Measurements from ENCODE around the gene LAMA5. TPM values are rescaled to one million over a fixed set of nuclear protein-coding genes. Genes with fewer than 3 reads are reported as not detected.
A peak's percentile ranks its signal among the peaks of the same experiment; 100 is the strongest.

The LAMA5 gene
- polyA plus RNA-seq, 2 of the 4 experiments (the other 2 are of a cell fraction) = 20.4 to 196 TPM

GRCh38 chr20:62355516-62355877, 11.6 kb downstream of the LAMA5 start (continued):
- TF ChIP-seq ATOH8 (CRISPR knock-in tag; IDR thresholded peaks at IDR 0.05; ENCODE audit: low read depth) (peak; percentile 27; the same call in 1 of the 2 replicates), USF2 (IDR thresholded peaks at IDR 0.05) (no peak), SMC3 (IDR thresholded peaks at IDR 0.05) (no peak), HOXB13 (CRISPR knock-in tag; IDR thresholded peaks at IDR 0.05; ENCODE audit: low read depth) (peak; percentile 32; the same call in 1 of the 2 replicates), JUNB (IDR thresholded peaks at IDR 0.05) (no peak), MAX (IDR thresholded peaks at IDR 0.05) (no peak; the same call in 1 of the 2 replicates), EP300 (IDR thresholded peaks at IDR 0.05) (peak; percentile 31 to 68; a peak in 2 of 5 replicates), RNF2 (IDR thresholded peaks at IDR 0.05; ENCODE audit: borderline replicate concordance, low read depth) (no peak)

GRCh38 chr20:62354811-62355341, 12.2 kb downstream of the LAMA5 start:
- Histone ChIP-seq H3K4me2 (peak overlapping the region; percentile 91), H3K27ac (peak overlapping the region; percentile 97 to 99), H3K9me3 (no peaks in the 10 kb centered on the region), H3K4me1 (peaks cover 98% of the 10 kb centered on the region), H3K4me3 (peak overlapping the region; percentile 41)
- ATAC-seq (no peak), DNase-seq (ENCODE audit: low read depth in 1 of 2, low spot score in 1 of 2) (peak in 1 of 2 experiments; percentile 49), FAIRE-seq (no peak)
- WGBS (ENCODE audit: missing lambda C conversion rate) = 0% methylated on average over 1 of the region's 16 CpGs
- ChIA-PET CTCF (interaction anchor here (1.1 to 5.5 kb wide), 5 partner anchors 13 to 53 kb away, joined by 3 to 94 read pairs (median 16); partner anchors contain the start of genes ADRM1 and LAMA5), POLR2A (no interaction called here)
- no peak for TF ChIP-seq RNF2 (IDR thresholded peaks at IDR 0.05; ENCODE audit: borderline replicate concordance, low read depth)
- TF ChIP-seq HOXA7 (CRISPR knock-in tag; IDR thresholded peaks at IDR 0.05) = 0 out of 2 replicates have a peak, but pooled peaks have one; percentile 12

GRCh38 chr20:62354031-62354808, 12.9 kb downstream of the LAMA5 start:
- 18% methylated on average over 8 of the region's 14 CpGs for WGBS (ENCODE audit: missing lambda C conversion rate)
- no peak for ATAC-seq
- Histone ChIP-seq H3K27ac (peak overlapping the region; percentile 97 to 99), H3K9me3 (peaks cover 2% of the 10 kb centered on the region), H3K4me2 (peak overlapping the region; percentile 91), H3K4me1 (peaks cover 96% of the 10 kb centered on the region), H3K4me3 (peak overlapping the region; percentile 41)
- ChIA-PET POLR2A (interaction anchor here (0.8 kb wide), 1 partner anchor 12 kb away, joined by 3 read pairs; no protein-coding TSS in a partner anchor), CTCF (interaction anchor here (1.0 to 5.5 kb wide), 7 partner anchors 11 to 29 kb away, joined by 4 to 107 read pairs (median 19); partner anchors contain the start of gene LAMA5)
- peak in 1 of 2 experiments; percentile 59 for DNase-seq (ENCODE audit: low read depth in 1 of 2, low spot score in 1 of 2)
- FAIRE-seq = no peak
- TF ChIP-seq ZFP36 (IDR thresholded peaks at IDR 0.05; ENCODE audit: borderline replicate concordance, partially characterized antibody) = peak; percentile 89
- TF ChIP-seq, protein P1, sequence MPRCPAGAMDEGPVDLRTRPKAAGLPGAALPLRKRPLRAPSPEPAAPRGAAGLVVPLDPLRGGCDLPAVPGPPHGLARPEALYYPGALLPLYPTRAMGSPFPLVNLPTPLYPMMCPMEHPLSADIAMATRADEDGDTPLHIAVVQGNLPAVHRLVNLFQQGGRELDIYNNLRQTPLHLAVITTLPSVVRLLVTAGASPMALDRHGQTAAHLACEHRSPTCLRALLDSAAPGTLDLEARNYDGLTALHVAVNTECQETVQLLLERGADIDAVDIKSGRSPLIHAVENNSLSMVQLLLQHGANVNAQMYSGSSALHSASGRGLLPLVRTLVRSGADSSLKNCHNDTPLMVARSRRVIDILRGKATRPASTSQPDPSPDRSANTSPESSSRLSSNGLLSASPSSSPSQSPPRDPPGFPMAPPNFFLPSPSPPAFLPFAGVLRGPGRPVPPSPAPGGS (IDR thresholded peaks at IDR 0.05) = no peak

- CTCF ChIA-PET = interaction anchor here (0.6 to 5.3 kb wide), 10 partner anchors 10 to 51 kb away, joined by 3 to 107 read pairs (median 6); partner anchors contain the start of genes ADRM1, LAMA5 and RPS21
- ATAC-seq = no peak; a peak in 1 of 6 replicates
- TF ChIP-seq JUN (IDR thresholded peaks at IDR 0.05) (peak in 1 of 2 experiments; percentile 9; a peak in 1 of 5 replicates), HOXB13 (CRISPR knock-in tag; IDR thresholded peaks at IDR 0.05; ENCODE audit: low read depth) (peak; percentile 23), GATA3 (IDR thresholded peaks at IDR 0.05; ENCODE audit: borderline replicate concordance) (no peak), ZNF302 (CRISPR knock-in tag; IDR thresholded peaks at IDR 0.05) (0 out of 2 replicates have a peak, but pooled peaks have one; percentile 3), HOXA7 (CRISPR knock-in tag; IDR thresholded peaks at IDR 0.05) (0 out of 2 replicates have a peak, but pooled peaks have one; percentile 10)
- 57% methylated on average over 5 of the region's 16 CpGs for WGBS (ENCODE audit: missing lambda C conversion rate)
- FAIRE-seq = no peak
- Histone ChIP-seq H3K27ac (peak overlapping the region; percentile 97 to 99), H3K4me1 (peaks cover 88% of the 10 kb centered on the region), H3K4me2 (peak overlapping the region; percentile 91), H3K9me3 (peaks cover 8% of the 10 kb centered on the region), H3K4me3 (peak overlapping the region; percentile 20; the same call in 2 of the 3 replicates)
- POLR2A ChIA-PET = interaction anchor here (0.8 to 1.3 kb wide), 2 partner anchors 13 to 16 kb away, joined by 3 to 8 read pairs; no protein-coding TSS in a partner anchor
- no peak for DNase-seq (ENCODE audit: low read depth in 1 of 2, low spot score in 1 of 2)
Measured at GRCh38 chr20:62353289-62354030, 13.7 kb downstream of the LAMA5 start.

All from A549 (cell line).